Right hindlimb (tissue), 1 donor: ENCODE results near the gene GZF1.

Source experiments
- DNase-seq: peaks from one replicate; pipeline ENCODE4 v3.0.0-alpha.2; 2018

Gene GZF1

DNA sequence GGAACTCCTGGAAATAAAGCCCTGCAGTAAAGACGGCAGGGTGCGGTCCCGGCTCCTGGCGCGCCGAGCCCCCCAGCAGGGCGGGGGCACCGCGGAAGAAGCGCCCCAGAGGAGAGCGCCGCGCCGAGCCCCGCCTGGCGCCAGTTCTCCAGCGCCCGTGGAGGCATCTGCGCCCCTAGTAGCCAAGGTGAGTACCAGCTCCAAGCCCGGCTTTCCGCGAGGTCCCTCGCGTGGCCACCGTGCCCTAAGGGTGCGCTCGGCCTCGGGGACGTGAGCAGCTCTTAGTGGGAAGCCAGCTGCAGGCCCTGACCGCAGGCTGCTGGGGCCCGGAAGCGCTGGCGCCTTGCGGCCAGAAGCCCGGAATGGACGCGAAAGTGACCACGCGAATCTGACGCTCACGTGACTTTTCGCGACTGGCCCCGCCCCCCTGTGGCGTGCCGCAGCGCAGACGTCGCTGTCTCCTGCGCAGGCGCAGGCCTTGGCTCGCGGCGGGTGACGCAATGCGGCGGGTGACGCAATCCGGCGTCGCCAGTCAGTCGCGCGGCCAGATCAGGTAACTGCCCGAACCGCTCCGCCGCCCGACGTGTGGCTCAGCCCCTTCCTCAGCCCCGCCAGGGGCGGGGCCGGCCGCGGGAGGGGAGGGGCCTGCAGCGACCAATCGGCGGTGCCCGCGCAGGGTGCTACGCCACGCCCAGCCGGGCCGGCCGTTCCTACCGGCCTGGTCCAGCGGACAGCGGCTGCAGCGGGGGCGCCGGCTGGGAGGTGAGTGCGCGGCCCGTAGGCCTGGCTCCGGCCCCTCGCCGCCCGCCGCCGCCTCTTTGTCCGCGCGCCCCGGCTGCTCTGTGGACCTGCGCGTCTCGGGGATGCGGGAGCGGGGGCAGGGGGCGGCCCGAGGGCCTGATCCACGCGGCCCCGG is at the start of gene GZF1:
Gene GZF1 (plus strand): TSS at position 707 of the 916 bp plus-strand sequence. CDS start 2,202 bp downstream, outside the sequence.
- peak; percentile 99 for DNase-seq

DNA sequence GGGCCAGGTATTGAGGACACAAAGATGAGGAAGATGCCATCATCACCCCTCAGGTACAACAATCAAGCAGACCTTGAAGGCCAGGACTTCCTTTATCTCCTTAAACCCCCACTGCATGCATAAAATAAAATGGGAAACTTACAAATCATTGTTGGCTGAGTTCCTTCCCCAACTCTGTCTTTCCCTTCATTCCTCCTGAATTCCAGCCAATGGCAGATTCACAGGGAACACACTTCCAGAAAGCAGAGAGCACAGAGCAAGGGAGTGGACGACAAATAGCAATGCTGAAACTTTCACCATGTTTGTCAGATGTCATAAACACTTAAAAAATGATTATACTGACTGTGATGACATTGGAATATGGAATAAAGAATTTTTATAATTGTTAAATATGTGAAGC is 48.7 kb upstream of the GZF1 start:
- no peak for DNase-seq

DNA sequence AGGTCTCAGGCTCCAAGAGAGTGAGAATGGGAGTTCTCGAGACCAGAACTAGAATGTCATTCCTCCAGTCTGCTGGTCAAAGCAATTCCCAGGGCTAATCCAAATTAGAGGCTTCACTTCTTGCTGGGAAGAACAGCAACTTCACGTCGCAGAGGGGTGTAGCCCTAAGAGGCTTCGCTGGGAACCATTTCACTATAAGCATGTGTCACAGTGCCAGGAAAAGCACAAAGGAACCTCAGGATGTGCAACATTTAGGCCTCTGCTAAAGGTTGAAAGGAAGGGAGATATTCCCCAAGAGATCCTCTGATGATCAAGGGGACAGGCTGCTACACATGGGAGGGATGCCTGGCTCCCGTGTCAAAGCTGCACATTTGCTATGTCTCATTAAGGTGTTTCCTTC is 47.3 kb upstream of the GZF1 start:
- no peak for DNase-seq

DNA sequence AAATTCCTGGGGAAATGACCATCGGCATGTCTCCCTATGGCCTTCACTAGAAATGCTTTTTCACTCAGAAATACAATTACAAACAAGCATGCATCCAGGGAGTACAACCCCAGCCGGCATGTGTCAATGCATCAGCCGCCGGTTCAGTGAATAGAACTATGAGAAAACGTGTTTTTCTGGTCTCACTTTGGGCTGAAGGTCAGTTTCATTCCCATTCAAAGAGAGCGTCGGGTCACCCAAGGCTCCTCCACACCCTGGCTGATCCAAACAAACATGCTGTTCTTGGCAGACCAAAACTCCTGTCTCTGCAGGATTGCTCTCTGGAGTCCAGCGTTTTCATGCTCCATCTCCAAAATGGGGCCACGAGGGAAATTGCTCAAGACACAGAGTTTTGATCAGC is 46.9 kb upstream of the GZF1 start:
- DNase-seq: no peak

DNA sequence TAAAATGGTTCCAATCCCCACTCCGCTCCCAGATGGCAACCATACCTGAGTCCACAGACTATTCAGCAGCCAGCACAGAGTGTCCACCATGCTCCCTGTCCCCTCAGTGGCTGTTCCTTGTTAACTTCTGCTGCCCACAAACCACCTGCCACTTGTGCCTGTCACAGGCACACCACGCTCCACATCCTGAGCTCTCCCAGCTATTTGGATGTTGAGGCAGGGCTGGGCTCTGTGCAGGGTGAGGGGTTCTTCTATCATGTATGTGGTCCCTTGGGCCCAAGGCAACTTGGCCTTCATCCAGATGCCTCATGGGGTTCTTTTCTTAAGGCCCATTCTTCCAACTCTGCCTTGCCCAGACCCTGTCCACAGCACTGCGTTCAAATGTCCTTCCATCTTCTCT is 45.4 kb upstream of the GZF1 start:
- no peak for DNase-seq

DNA sequence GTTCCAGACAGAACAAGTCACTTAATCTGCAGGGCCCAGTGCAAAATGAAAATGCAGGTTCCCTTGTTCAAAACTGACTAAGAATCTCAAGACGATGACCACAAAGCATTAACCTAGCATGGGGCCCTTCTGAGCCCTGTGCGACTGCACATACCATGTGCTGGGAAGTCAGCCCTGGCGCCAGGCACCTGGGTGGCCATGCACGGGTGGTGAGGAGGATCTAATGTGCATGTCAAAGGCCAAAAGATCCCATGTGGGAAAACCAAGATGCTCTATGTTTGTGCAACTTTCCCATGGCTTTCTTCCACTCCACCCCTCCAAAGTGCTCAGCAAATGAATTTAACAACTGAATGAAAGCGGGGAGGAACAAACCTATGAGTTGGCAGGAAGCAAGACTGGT is 44.9 kb upstream of the GZF1 start:
- no peak for DNase-seq

DNA sequence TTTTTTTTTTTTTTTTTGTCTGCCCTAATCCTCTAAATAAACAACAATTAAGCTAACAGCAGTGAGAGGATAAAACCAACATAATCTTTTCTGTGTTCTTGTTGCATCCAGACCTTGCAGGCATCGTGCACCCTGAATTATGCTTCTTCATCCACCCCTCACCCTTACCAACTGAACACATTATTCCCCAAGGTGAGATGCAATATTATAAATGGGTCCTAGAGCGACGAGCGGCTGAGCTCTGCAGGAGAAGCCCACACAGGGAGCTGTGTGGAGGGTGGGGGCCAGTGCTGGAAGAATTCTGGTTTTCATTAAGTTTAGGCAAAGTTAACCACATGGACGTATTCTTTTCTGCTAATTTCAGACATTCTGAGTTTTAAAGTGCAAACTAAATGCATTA is 43.6 kb upstream of the GZF1 start:
- DNase-seq: no peak

DNA sequence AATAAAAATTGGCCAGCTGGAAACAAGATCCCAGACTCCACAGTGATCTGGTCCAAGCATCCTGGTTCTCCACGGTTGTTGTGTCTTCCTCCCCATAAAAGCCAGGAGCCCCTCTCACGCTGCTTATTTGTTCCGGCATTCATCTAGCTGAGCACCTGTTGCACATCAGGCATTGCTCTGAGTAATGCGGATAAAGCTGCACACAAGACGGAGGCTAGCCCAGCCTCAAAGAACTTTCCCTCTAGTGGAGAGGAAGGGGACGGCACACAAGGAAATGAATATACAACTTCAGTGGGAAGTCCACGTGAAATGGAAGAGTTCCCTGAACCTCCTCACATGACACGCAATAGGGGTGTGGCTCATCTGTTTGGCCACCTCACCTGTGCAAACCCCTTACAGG is 41.7 kb upstream of the GZF1 start:
- DNase-seq: no peak

DNA sequence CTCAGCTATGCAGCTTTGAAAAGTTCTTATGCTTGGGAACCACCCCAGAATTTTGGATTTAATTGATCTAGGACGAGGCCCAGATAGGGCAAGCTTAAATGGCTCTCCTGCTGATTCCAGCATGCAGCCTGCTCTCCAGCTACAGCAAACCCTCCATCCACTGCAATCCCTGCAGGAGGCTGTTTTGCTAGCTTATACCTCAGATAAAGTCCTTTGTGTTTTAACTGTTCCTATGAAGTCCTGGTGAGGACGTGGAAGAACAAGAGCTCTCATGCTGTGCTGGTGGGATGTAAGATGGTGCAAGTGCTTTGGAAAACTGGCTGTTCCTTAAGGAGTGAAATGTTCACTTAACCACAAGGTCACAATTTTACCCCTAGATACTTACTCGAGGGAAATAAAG is 36.9 kb upstream of the GZF1 start:
- DNase-seq: no peak

DNA sequence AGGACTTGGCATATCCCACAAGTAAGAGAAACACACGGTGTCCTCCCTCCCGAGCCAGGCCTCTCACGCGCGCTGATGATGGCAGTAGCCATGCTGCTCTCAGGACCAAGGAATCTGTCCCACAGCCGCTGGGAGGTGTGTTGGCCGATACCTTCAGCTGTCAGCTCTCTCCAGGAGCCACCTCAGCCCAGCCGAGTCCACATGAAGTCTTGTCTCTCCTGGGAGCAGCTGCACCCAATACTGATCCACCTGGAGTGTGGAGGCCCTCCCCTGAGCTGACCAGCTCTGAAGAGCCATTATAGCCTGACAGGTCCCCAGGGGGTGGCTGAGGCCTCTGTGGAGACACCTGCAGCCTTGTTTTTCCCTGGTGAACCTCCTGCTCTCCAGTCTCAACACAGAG is 35.2 kb upstream of the GZF1 start:
- no peak for DNase-seq

DNA sequence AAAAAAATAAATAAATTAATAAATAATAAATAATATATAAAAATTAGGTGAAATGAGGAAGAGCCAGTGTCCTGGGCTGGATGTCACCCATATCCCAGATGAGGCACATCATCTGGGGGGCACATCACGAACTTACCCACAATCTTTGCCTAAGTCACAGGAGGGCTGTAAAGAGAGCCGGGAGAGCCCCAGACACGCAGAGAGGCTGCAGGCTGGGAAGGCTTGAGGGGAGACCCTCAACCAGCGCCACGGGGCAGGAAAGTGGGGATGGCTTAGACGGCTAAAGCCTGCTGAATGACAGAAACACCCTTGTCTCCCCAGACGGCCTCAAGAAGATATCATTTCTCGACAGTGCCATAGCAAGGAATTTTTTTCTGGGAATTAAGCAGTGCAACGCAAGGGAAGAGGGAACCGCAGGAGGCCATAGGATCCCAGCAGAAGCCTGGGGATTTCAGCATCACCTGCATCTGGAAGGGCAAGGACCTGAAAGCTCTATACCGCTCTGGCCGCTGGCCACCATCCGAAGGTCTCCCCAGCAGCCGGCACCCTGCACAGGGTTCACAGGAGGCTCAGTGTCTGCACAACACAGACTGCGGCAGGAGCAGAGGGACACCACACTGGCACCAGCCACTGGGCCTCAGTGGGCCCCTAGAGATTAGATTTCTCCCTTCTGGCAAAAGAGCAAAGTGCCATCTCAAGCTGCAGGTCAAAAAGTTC is 34.2 kb upstream of the GZF1 start:
- no peak for DNase-seq

DNA sequence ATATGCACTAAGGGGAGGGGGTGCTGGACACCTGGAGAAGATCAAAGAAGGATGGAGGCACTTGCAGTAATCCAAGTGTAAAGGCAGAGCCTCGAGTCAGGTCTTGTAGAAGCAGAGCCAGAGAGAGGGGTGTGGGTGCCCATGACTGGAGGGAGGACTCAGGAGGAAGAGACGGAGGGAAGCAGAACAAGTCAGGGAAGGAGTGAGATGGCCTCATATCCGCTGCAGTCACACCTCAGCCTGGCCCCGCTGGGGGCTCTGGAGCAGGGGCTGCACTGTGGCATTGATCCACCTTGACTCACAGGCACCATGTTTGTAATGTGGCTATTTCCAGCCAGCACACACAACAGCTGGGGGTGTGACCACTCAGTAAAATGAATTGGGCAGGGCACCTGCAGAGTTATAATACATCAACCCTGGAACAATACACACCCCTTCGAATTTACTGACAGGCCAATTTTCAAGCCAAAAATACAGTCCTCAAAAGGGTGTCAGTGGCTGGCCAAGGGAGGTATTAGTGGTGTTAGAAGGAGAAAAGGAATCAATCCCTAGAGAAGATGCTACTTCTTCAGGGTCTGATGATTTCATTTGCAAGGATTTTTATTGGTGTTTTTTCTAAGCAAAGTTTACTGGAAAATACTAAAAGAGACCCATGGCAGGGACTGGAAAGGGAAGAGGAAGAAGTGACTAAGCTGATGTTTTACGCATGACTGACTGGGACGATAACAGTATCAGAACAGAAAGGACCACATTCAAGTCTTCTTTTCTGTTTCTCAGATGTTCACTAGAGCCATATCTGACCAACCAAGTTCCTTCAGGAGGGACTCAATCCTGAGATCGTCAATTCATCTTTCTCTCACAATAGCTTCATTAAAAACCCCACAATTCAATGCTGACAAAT is 30.3 kb upstream of the GZF1 start:
- DNase-seq: no peak

DNA sequence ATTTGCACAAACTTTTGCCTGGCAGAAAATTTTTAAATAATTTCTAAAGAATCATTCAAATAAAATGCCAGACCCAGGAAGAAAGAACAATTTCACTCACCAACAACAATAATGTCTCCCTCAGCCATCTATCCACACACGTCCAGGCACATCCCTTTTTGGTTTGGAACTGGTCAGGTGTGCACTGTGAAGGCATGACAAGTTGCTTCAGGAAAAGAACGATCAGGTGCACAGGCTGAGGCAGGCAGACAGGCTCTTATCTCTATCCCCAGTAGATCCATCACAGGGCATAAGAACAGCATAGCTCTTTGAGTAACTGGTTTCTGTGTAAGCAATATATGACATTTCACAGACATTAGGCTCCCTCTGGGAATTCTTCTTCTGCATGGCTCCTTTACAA is 29.5 kb upstream of the GZF1 start:
- DNase-seq: no peak

DNA sequence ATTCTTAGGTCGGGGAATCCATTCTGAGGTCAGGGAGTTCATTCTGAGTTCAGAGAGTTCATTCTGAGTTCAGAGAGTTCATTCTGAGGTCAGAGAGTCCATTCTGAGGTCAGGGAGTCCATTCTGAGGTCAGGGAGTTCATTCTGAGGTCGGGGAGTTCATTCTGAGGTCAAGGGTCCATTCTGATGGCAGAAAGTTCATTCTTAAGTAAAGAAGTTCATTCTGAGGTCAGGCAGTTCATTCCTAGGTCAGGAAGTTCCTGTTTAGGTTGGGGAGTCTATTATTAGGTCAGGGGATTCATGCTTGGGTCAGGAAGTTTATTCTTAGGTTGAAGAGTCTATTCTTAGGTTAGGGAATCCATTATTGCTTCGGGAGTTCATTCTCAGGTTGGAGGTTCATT is 27.9 kb upstream of the GZF1 start:
- DNase-seq: no peak

DNA sequence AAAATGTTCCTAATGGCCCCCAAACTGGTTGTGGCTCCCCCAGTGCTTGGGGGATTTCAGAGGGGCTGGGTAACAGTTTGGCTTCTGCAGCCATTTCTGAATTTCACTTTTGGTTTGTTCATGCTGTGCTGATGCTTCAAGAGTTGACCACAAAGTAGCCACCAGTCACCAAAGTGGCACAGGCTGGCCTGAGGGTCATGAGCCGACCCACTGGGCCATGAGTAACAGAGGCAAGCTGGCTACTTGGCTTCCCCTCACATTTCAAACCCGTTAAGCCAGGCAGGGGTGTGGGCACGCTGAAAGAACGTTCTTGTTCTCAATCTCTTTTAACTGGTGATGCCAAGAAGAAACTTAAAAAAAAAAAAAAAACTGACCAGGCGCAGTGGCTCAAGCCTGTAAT is 26.5 kb upstream of the GZF1 start:
- no peak for DNase-seq

DNA sequence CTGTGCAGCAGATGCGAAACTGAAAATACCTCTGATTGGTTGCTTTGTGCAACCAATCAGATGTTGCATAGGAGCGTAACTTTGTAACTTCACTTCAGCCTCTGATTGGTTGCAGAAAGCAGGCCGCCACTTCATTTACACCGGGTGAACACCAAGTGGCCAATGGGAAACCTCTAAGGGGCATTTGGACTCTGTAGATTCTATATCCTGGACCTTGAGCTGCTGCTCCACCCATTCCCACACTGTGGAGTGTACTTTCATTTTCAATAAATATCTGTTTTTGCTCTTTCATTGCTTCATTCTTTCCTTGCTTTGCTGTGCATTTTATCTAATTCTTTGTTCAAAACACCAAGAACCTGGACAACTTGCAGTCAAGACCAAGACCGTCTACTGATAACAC is 25.5 kb upstream of the GZF1 start:
- no peak for DNase-seq

DNA sequence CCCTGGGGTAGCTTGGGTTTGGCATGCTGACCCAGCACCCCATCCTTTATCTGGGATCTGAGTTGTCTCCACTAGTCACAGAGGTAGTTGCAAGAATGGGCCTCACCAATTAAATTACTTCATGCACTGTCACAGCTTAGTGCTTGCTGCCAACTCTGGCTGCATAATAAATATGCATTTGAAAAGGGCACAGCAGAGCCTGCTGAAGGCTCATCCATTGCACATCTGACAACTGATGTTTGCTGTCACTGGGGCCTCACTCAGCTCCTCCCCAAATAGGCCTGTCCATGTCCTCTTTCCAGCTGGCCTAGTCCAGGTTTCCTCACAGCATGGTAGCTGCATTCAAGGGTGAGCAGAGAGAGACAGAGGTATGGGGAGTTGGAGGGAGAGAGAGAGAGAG is 24.7 kb upstream of the GZF1 start:
- DNase-seq: no peak

DNA sequence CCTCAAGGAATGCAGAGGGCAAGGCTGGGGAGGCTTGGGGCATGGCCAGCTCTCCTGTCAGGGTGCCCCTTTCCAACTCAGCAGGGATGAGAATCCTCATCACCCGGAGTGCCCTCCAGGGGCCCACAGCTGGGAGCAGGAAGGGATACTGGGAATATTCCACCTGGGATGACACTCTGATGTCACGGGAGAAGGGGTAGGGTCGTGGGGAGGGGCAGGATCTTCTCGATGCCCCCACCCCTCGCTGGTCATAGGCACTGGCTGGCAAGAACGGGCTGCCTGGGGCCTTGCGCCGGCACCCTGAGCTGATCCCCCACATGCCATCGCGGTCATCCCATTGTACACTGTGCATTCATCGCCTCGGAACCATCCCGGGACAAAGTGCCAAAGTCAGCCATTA is 22.0 kb upstream of the GZF1 start:
- no peak for DNase-seq

DNA sequence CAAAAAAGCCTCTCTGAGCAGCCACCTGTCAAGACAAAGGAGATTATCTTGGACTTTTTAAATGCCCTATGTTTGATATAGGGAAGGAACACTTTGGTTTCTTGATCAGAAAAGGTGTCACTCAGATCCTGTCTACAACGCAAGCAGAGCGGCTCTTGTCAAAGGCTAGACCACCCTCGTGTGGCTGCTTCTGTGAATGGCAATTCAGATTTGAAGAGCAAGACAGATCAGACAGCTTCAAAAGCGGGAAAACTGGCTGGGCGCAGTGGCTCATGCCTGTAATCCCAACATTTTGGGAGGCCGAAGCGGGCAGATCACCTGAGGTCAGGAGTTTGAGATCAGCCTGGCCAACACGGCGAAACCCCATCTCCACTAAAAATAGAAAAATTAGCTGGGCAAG is 21.5 kb upstream of the GZF1 start:
- peak; percentile 82 for DNase-seq

DNA sequence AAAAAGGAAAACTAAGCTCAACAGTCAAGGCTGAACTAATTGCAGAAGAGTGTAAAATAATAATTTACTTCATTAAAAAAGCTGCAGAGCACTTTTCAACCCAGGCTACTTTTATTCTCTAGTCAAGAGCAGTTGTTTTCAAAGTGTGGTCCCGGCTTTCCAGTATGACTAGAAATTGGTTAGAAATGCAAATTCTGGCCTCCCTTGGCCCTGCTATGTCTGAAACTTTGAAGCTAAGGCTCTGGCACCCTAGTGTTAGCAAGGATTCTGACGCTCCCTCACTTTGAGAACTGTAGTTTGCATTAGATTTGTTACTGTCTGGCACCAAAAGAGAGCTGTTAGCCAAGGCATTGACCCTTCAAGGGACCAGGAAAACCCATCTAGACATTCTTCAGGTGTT is 20.9 kb upstream of the GZF1 start:
- DNase-seq: no peak

DNA sequence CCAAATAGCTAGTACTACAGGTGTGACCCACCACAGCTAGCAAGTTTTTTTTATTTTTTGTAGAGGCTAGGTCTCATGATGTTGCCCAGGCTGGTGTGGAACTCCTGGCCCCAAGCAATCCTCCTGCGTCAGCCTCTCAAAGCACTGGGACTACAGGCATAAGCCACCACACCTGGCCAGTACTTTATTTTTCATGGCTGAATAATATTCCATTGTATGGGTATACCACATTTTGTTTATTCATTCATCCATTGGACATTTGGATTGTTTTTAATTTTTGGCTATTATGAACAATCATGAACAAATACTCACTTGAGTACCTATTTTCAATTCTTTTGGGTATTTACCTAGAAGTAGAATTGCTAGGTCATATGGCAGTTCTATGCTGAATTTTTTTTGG is 18.4 kb upstream of the GZF1 start:
- no peak for DNase-seq

DNA sequence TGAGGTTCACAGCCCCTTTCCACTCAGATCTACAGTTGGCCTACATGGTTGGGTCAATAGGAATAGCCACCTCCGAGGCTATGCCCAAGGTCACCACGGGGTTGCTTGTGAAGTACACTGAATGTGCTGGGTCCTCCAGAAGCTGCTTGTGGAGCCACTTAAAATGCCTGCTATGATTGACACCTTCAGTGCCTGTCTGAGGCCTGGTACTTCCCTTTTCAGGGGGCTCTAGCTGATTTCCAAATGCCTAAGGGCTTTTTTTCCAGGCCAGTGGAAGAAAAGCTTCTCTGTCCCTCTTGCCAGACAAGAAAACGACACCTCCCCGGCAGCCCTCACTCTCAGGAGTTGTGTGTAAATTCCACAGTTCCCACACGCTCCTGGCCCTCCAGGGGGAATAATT is 17.6 kb upstream of the GZF1 start:
- DNase-seq: no peak

DNA sequence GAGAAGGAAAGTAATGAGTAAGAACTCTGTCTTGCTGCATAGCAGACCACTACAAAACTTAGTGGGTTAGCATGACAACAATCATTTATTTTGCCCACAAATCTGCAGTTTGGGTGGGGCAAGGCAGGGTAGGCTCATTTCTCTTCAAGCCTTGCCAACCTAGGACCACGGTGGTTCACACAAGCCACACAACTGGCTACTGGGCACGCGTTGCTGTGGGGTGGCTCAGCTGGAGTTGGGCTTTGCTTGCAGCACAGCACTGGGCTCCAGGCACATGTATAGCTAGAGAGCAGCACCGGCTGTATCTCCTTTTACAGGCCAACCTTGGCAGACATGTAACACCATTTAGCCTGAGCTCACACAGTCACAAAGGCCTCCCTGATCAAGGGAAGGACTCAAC is 16.0 kb upstream of the GZF1 start:
- no peak for DNase-seq
